Keratinocyte (primary cell): ENCODE results near the gene FHIT. TPM values are rescaled to one million over a fixed set of nuclear protein-coding genes. Genes with fewer than 3 reads are reported as not detected.
"Not testable (repeated sequence)": the region's sequence is repeated elsewhere in the genome, so short reads cannot be mapped to it uniquely, and the experiment has no call there.

Experiments used
- DNase-seq: peaks from one replicate; pipeline ENCODE4 v3.0.0-alpha.2; 2011; ENCODE audit warnings: low read depth, missing footprints, low spot score
- FAIRE-seq: peaks from 2 replicates; lab custom pipeline; 2011; peaks lifted over from hg19 to GRCh38; lab: Jason Lieb, UNC
- H2AFZ ChIP-seq: 2 replicates; pipeline ENCODE4 v1.6.0; 2012; ENCODE audit warnings: low read length, control low read depth, inconsistent platforms; ENCODE audit not compliant: control insufficient read depth
- H3K27ac ChIP-seq: 2 replicates; pipeline ENCODE4 v1.5.1; 2011; ENCODE audit warnings: low read length; ENCODE audit not compliant: control insufficient read depth, insufficient read depth
- H3K27me3 ChIP-seq: 3 replicates; pipeline ENCODE4 v1.6.0; 2011; ENCODE audit warnings: low read length; ENCODE audit not compliant: control insufficient read depth, insufficient read depth; ENCODE audit errors: extremely low read depth
- H3K36me3 ChIP-seq, 2 experiments: 2 replicates in 1 of 2; 3 replicates in 1 of 2; pipeline ENCODE4 v1.5.1; 2011; ENCODE audit warnings: low read length in 2 of 2, mild to moderate bottlenecking in 1 of 2; ENCODE audit not compliant: control insufficient read depth in 2 of 2, insufficient read depth in 2 of 2; ENCODE audit errors: extremely low read depth in 1 of 2
- H3K4me1 ChIP-seq: 3 replicates; pipeline ENCODE4 v1.5.1; 2011; ENCODE audit warnings: low read length; ENCODE audit not compliant: control insufficient read depth, insufficient read depth; ENCODE audit errors: extremely low read depth
- H3K4me2 ChIP-seq: 3 replicates; pipeline ENCODE4 v1.6.0; 2011; ENCODE audit warnings: low read depth, low read length; ENCODE audit not compliant: control insufficient read depth, insufficient read depth; ENCODE audit errors: extremely low read depth
- H3K4me3 ChIP-seq, 3 experiments: fragments of 200-600 bp in 1 of 3; sonication (generic) in 1 of 3; 2 replicates in 2 of 3; 3 replicates in 1 of 3; pipeline ENCODE4 v1.5.1; 2011 to 2016; ENCODE audit warnings: low read length in 3 of 3, mild to moderate bottlenecking in 3 of 3, control low read depth in 2 of 3, inconsistent platforms in 1 of 3, low read depth in 1 of 3, mixed read lengths in 1 of 3, mixed run types in 1 of 3, moderate library complexity in 1 of 3; ENCODE audit not compliant: control insufficient read depth in 2 of 3, insufficient read depth in 2 of 3; ENCODE audit errors: extremely low read depth in 1 of 3
- H3K79me2 ChIP-seq: 2 replicates; pipeline ENCODE4 v1.6.0; 2012; ENCODE audit warnings: low read length; ENCODE audit not compliant: control insufficient read depth, insufficient read depth
- H3K9ac ChIP-seq: 3 replicates; pipeline ENCODE4 v1.6.0; 2011; ENCODE audit warnings: low read length; ENCODE audit not compliant: control insufficient read depth, insufficient read depth; ENCODE audit errors: extremely low read depth
- H3K9me1 ChIP-seq: 3 replicates; pipeline ENCODE4 v1.6.0; 2011; ENCODE audit warnings: low read length; ENCODE audit not compliant: control insufficient read depth, insufficient read depth; ENCODE audit errors: extremely low read depth
- H3K9me3 ChIP-seq: 2 replicates; pipeline ENCODE4 v1.5.1; 2012; ENCODE audit warnings: low read depth, low read length; ENCODE audit not compliant: control insufficient read depth
- H4K20me1 ChIP-seq: 3 replicates; pipeline ENCODE4 v1.6.0; 2011; ENCODE audit warnings: low read length; ENCODE audit not compliant: control insufficient read depth, insufficient read depth; ENCODE audit errors: extremely low read depth
- CTCF ChIP-seq, 3 experiments: IDR thresholded peaks in 1 of 3; conservative IDR thresholded peaks in 1 of 3; optimal IDR thresholded peaks in 1 of 3; 2 replicates in 2 of 3; 3 replicates in 1 of 3; pipeline versions ENCODE3 to v1.5.1; 2011; ENCODE audit warnings: low read length in 3 of 3, mild to moderate bottlenecking in 3 of 3, moderate library complexity in 2 of 3, control low read depth in 1 of 3, inconsistent platforms in 1 of 3; ENCODE audit not compliant: insufficient read depth in 2 of 3; ENCODE audit errors: extremely low read depth in 1 of 3
- EZH2 ChIP-seq: IDR thresholded peaks from one replicate; pipeline ENCODE4 v1.6.1; 2012; ENCODE audit warnings: inconsistent platforms, mild to moderate bottlenecking, low read length, moderate library complexity
- dilution Hi-C: fragments of 300-500 bp; cut with MboI; formaldehyde crosslinking; loops from one replicate; pipeline ENCODE4 v1.7.0; 2020; ENCODE audit warnings: low sequenced_read_pairs; ENCODE audit not compliant: extremely low pct_ligation_motif_present
- polyA plus RNA-seq, 5 experiments: library from polyadenylated mRNA; depleted of rRNA in 3 of 5; stranded (reverse) in 3 of 5; stranded (forward) in 1 of 5; unstranded in 1 of 5; fragments of >200 nt; gene quantifications; 1 replicate in 1 of 5; 2 replicates in 3 of 5; 3 replicates in 1 of 5; pipeline versions ENCODE4 v1.2.1 to v1.2.3, GENCODE V29; 2011 to 2012; ENCODE audit warnings: missing spikeins in 2 of 5, low read depth in 1 of 5, low replicate concordance in 1 of 5

FHIT gene
- polyA plus RNA-seq, 1 donor (not counting 4 experiments of a cell fraction or from before 2014, with no cell fraction given), result 2.2 TPM

- no peak for FAIRE-seq
- no peak overlapping the region for H3K4me2 ChIP-seq
- H3K79me2 ChIP-seq, result no peaks in the 10 kb centered on the region
- no peak overlapping the region for H3K9ac ChIP-seq
- no peak overlapping the region for H3K4me3 ChIP-seq
- H2AFZ ChIP-seq, result no peak overlapping the region
- no peaks in the 10 kb centered on the region for H3K9me3 ChIP-seq
- H3K27me3 ChIP-seq, result no peaks in the 10 kb centered on the region
- TF ChIP-seq CTCF (optimal IDR thresholded peaks at IDR 0.05 in 1 of 3, IDR thresholded peaks at IDR 0.05 in 1 of 3, conservative IDR thresholded peaks at IDR 0.05 in 1 of 3; ENCODE audit: extremely low read depth in 1 of 3, insufficient read depth in 2 of 3, low read length in 3 of 3), result no peak
- TF ChIP-seq EZH2, result no peak
- no peak for DNase-seq
- dilution Hi-C loops, result no loop called here
- no peaks in the 10 kb centered on the region for H3K36me3 ChIP-seq
- no peaks in the 10 kb centered on the region for H4K20me1 ChIP-seq
- no peak overlapping the region for H3K27ac ChIP-seq
- H3K4me1 ChIP-seq, result no peaks in the 10 kb centered on the region
- no peaks in the 10 kb centered on the region for H3K9me1 ChIP-seq
Observed at GRCh38 chr3:60890226-60890625, 361.0 kb downstream of the FHIT start.

GRCh38 chr3:60888952-60889351 lies 362.3 kb downstream of the FHIT start:
- H3K36me3 ChIP-seq, H3K4me3 ChIP-seq, H3K4me1 ChIP-seq, H3K79me2 ChIP-seq, dilution Hi-C loops, H3K9me3 ChIP-seq, H3K27me3 ChIP-seq, H3K9me1 ChIP-seq, H4K20me1 ChIP-seq, H3K4me2 ChIP-seq, FAIRE-seq, H3K27ac ChIP-seq, H2AFZ ChIP-seq, H3K9ac ChIP-seq, DNase-seq: not testable (repeated sequence)

GRCh38 chr3:60887574-60887973 lies 363.7 kb downstream of the FHIT start:
- no peaks in the 10 kb centered on the region for H3K36me3 ChIP-seq
- no peak overlapping the region for H3K9ac ChIP-seq
- no peaks in the 10 kb centered on the region for H3K9me3 ChIP-seq
- no peaks in the 10 kb centered on the region for H3K27me3 ChIP-seq
- dilution Hi-C loops, result no loop called here
- no peak for FAIRE-seq
- no peaks in the 10 kb centered on the region for H3K4me1 ChIP-seq
- no peaks in the 10 kb centered on the region for H3K9me1 ChIP-seq
- DNase-seq, result no peak
- no peaks in the 10 kb centered on the region for H4K20me1 ChIP-seq
- TF ChIP-seq CTCF (optimal IDR thresholded peaks at IDR 0.05 in 1 of 3, IDR thresholded peaks at IDR 0.05 in 1 of 3, conservative IDR thresholded peaks at IDR 0.05 in 1 of 3; ENCODE audit: extremely low read depth in 1 of 3, insufficient read depth in 2 of 3, low read length in 3 of 3), result no peak
- TF ChIP-seq EZH2, result no peak
- no peak overlapping the region for H3K4me3 ChIP-seq
- no peak overlapping the region for H3K4me2 ChIP-seq
- no peak overlapping the region for H2AFZ ChIP-seq
- no peaks in the 10 kb centered on the region for H3K79me2 ChIP-seq
- no peak overlapping the region for H3K27ac ChIP-seq
